Astrocyte (in vitro differentiated cells and primary cell): Measurements from ENCODE around the gene NDUFA13.

ENCODE experiments used
- EZH2 ChIP-seq: IDR thresholded peaks from 2 replicates; pipeline ENCODE4 v1.6.1; 2012; ENCODE audit warnings: mild to moderate bottlenecking, low read length, inconsistent platforms; ENCODE audit not compliant: insufficient read depth
- TF ChIP-seq, protein P1 (sequence below): IDR thresholded peaks from 2 replicates; pipeline ENCODE4 v1.5.1; 2011; ENCODE audit warnings: low read depth, mild to moderate bottlenecking, inconsistent platforms, low read length, moderate library complexity; ENCODE audit not compliant: insufficient read depth

DNA sequence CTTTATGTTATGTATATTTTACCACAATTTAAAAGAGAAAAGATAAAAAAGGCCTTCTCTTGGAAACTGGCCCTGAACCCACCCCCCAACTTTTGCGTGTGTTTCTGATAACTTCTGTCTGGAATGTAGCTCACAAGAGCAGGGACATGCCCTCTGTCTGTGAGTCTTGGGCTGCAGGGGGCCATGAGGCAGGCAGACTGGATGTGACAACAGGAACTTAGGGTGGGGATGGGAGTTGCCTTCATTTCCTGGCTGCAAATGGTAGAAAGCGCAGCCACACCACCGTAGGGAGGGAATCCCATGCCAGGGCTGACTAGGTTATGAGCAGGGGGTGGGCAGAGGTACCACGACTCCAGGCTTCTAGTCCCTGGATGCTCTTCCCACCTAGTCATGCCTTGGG lies 43.9 kb downstream of the NDUFA13 start:
- TF ChIP-seq EZH2 = no peak
- TF ChIP-seq, protein P1, sequence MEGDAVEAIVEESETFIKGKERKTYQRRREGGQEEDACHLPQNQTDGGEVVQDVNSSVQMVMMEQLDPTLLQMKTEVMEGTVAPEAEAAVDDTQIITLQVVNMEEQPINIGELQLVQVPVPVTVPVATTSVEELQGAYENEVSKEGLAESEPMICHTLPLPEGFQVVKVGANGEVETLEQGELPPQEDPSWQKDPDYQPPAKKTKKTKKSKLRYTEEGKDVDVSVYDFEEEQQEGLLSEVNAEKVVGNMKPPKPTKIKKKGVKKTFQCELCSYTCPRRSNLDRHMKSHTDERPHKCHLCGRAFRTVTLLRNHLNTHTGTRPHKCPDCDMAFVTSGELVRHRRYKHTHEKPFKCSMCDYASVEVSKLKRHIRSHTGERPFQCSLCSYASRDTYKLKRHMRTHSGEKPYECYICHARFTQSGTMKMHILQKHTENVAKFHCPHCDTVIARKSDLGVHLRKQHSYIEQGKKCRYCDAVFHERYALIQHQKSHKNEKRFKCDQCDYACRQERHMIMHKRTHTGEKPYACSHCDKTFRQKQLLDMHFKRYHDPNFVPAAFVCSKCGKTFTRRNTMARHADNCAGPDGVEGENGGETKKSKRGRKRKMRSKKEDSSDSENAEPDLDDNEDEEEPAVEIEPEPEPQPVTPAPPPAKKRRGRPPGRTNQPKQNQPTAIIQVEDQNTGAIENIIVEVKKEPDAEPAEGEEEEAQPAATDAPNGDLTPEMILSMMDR = no peak
